Uterus (tissue), 4 donors: ENCODE measurements around the gene COPZ2. TPM values are rescaled to one million over a fixed set of nuclear protein-coding genes. Genes with fewer than 3 reads are reported as not detected.
A peak's percentile ranks its signal among the peaks of the same experiment; 100 is the strongest.

ENCODE experiments used
- DNase-seq, 2 donors: peaks; one replicate each; pipeline ENCODE4 v3.0.0-alpha.2; 2019 to 2020
- H3K27ac ChIP-seq, 2 donors: fragments of 200-600 bp; sonication (generic); 1 replicate in 1 of 2; 2 replicates in 1 of 2; pipeline ENCODE4 v1.5.1; 2016 to 2018
- H3K27me3 ChIP-seq, 2 donors: fragments of 200-600 bp; sonication (generic); one replicate each; pipeline ENCODE4 v1.5.1; 2018 to 2019; ENCODE audit warnings: control low read depth in 1 of 2
- H3K36me3 ChIP-seq, 2 donors: fragments of 200-600 bp; sonication (generic); one replicate each; pipeline ENCODE4 v1.5.1; 2019; ENCODE audit warnings: control low read depth in 1 of 2
- H3K4me1 ChIP-seq, 2 donors: fragments of 200-600 bp; sonication (generic); one replicate each; pipeline ENCODE4 v1.5.1; 2018 to 2019; ENCODE audit warnings: control low read depth in 1 of 2
- H3K4me3 ChIP-seq, 2 donors: fragments of 200-600 bp; sonication (generic); 1 replicate in 1 of 2; 2 replicates in 1 of 2; pipeline ENCODE4 v1.5.1; 2018 to 2019; ENCODE audit warnings: mild to moderate bottlenecking in 1 of 2
- H3K9me3 ChIP-seq, 2 donors: fragments of 200-600 bp; sonication (generic); one replicate each; pipeline ENCODE4 v1.5.1; 2019; ENCODE audit warnings: control low read depth in 1 of 2
- POLR2A ChIP-seq, 2 donors: fragments of 450-650 bp; IDR thresholded peaks; one replicate each; pipeline ENCODE4 v1.6.1; 2016; ENCODE audit warnings: antibody characterized with exemption in 2 of 2, mild to moderate bottlenecking in 1 of 2, moderate library complexity in 1 of 2
- intact Hi-C: fragments of 100-400 bp; cut with DNase I; formaldehyde crosslinking; loops from one replicate; pipeline ENCODE4 v1.15.1; 2023; ENCODE audit warnings: low total_unique reads
- total RNA-seq, 4 donors: library from RNA; depleted of rRNA in 3 of 4; stranded (reverse); fragments of >200 nt in 3 of 4; gene quantifications; one replicate each; pipeline versions ENCODE4 v1.1.0 to v1.2.4, GENCODE V29; 2014 to 2023
- TF ChIP-seq, protein P1 (sequence below), 4 experiments: fragments of 200-600 bp in 2 of 4; fragments of 450-650 bp in 2 of 4; sonication (generic) in 2 of 4; IDR thresholded peaks; one replicate each; pipeline ENCODE4 v1.5.1; 2016 to 2019; ENCODE audit warnings: antibody characterized with exemption in 4 of 4, mild to moderate bottlenecking in 2 of 4, moderate library complexity in 1 of 4
- donor health status: DM: yes; HTN: yes; CAD: no.

COPZ2 gene
- total RNA-seq, 4 donors from 2014 or later = 12.9 to 82.7 (median 35.3) TPM

DNA sequence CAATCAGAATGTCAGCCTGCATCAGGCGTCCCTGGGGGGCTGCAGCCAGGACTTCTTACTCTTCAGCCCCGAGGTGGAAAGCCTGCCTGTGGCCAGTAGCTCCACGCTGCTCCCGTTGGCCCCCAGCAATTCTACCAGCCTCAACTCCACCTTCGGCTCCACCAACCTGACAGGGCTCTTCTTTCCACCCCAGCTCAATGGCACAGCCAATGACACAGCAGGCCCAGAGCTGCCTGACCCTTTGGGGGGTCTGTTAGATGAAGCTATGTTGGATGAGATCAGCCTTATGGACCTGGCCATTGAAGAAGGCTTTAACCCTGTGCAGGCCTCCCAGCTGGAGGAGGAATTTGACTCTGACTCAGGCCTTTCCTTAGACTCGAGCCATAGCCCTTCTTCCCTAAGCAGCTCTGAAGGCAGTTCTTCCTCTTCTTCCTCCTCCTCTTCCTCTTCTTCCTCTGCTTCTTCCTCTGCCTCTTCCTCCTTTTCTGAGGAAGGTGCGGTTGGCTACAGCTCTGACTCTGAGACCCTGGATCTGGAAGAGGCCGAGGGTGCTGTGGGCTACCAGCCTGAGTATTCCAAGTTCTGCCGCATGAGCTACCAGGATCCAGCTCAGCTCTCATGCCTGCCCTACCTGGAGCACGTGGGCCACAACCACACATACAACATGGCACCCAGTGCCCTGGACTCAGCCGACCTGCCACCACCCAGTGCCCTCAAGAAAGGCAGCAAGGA lies 21.0 kb upstream of the COPZ2 start:
- Histone ChIP-seq H3K4me3 (no peak overlapping the region), H3K9me3 (no peaks in the 10 kb centered on the region), H3K27ac (peak overlapping the region in 1 of 2 donors; percentile 19), H3K36me3 (no peaks in the 10 kb centered on the region), H3K27me3 (no peaks in the 10 kb centered on the region), H3K4me1 (peaks cover 9 to 20% of the 10 kb centered on the region in 2 donors)
- no peak for DNase-seq
- TF ChIP-seq, protein P1, sequence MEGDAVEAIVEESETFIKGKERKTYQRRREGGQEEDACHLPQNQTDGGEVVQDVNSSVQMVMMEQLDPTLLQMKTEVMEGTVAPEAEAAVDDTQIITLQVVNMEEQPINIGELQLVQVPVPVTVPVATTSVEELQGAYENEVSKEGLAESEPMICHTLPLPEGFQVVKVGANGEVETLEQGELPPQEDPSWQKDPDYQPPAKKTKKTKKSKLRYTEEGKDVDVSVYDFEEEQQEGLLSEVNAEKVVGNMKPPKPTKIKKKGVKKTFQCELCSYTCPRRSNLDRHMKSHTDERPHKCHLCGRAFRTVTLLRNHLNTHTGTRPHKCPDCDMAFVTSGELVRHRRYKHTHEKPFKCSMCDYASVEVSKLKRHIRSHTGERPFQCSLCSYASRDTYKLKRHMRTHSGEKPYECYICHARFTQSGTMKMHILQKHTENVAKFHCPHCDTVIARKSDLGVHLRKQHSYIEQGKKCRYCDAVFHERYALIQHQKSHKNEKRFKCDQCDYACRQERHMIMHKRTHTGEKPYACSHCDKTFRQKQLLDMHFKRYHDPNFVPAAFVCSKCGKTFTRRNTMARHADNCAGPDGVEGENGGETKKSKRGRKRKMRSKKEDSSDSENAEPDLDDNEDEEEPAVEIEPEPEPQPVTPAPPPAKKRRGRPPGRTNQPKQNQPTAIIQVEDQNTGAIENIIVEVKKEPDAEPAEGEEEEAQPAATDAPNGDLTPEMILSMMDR (IDR thresholded peaks at IDR 0.05) = no peak
- no peak for TF ChIP-seq POLR2A (IDR thresholded peaks at IDR 0.05)
- intact Hi-C loops = no loop called here

DNA sequence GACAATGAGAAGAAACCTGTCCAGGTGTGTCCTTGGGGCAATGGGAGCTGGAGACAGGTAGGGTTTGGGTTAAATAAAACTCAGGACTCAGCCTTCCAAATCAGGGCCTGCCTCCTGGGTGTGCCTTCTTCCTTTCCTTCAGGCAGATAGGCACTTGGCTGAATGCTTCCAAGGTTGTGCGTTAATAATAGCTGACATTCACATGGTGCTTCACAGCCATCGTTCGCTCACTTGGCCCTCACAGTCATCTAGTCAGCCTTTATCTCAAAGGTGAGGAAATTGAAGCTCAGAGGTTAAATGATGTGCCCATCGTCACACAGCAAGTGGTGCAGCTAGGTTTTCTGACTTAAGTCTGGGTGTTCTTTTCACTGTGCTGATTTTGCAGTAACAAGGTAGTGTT lies 20.0 kb upstream of the COPZ2 start:
- Histone ChIP-seq H3K36me3 (no peaks in the 10 kb centered on the region), H3K27ac (no peak overlapping the region), H3K27me3 (no peaks in the 10 kb centered on the region), H3K4me1 (peaks cover 16 to 30% of the 10 kb centered on the region in 2 donors), H3K4me3 (no peak overlapping the region), H3K9me3 (no peaks in the 10 kb centered on the region)
- intact Hi-C loops = no loop called here
- TF ChIP-seq POLR2A (IDR thresholded peaks at IDR 0.05) = no peak
- TF ChIP-seq, protein P1 (IDR thresholded peaks at IDR 0.05) = no peak
- no peak for DNase-seq

DNA sequence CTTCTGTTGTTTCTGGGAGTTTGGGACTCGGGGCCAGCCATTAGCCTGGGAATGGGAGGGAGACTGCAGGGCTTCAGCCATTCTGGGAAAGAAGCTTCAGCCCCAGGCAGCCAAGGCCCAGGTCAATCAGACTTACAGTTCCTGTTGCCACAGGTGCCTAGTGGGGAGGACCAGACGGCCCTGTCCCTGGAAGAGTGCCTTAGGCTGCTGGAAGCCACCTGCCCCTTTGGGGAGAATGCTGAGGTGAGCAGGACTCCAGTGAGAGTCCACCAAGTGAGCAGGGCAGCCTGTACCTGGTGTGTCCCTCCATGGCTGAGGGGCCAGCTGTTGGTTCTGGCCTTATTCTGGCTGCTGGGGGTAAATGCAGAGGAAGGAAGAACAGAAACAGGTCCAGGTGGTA lies 19.3 kb upstream of the COPZ2 start:
- DNase-seq = no peak
- no peak for TF ChIP-seq POLR2A (IDR thresholded peaks at IDR 0.05)
- TF ChIP-seq, protein P1 (IDR thresholded peaks at IDR 0.05) = no peak
- intact Hi-C loops = no loop called here
- Histone ChIP-seq H3K4me3 (no peak overlapping the region), H3K4me1 (peaks cover 16 to 34% of the 10 kb centered on the region in 2 donors), H3K27me3 (no peaks in the 10 kb centered on the region), H3K9me3 (no peaks in the 10 kb centered on the region), H3K36me3 (no peaks in the 10 kb centered on the region), H3K27ac (no peak overlapping the region)

DNA sequence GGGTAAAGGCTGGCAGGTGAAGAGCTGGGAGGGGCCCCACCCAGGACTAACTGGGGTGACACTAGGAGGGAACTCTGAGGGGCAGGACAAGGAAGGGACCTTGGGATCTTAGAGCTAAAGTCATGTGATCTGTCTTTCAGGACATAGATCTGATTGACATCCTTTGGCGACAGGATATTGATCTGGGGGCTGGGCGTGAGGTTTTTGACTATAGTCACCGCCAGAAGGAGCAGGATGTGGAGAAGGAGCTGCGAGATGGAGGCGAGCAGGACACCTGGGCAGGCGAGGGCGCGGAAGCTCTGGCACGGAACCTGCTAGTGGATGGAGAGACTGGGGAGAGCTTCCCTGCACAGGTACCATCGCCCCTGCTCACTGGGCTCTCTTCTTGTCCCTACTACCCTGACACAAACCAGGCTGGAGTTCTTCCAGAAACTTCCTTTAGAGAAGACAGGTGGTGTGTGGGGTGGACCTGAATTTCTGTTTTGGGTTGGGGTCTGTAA lies 18.7 kb upstream of the COPZ2 start:
- no peak overlapping the region for H3K4me3 ChIP-seq
- no peaks in the 10 kb centered on the region for H3K9me3 ChIP-seq
- H3K4me1 ChIP-seq = peaks cover 19 to 37% of the 10 kb centered on the region in 2 donors
- intact Hi-C loops = no loop called here
- H3K36me3 ChIP-seq = no peaks in the 10 kb centered on the region
- no peaks in the 10 kb centered on the region for H3K27me3 ChIP-seq
- no peak overlapping the region for H3K27ac ChIP-seq
- DNase-seq = no peak
- TF ChIP-seq POLR2A (IDR thresholded peaks at IDR 0.05) = no peak

DNA sequence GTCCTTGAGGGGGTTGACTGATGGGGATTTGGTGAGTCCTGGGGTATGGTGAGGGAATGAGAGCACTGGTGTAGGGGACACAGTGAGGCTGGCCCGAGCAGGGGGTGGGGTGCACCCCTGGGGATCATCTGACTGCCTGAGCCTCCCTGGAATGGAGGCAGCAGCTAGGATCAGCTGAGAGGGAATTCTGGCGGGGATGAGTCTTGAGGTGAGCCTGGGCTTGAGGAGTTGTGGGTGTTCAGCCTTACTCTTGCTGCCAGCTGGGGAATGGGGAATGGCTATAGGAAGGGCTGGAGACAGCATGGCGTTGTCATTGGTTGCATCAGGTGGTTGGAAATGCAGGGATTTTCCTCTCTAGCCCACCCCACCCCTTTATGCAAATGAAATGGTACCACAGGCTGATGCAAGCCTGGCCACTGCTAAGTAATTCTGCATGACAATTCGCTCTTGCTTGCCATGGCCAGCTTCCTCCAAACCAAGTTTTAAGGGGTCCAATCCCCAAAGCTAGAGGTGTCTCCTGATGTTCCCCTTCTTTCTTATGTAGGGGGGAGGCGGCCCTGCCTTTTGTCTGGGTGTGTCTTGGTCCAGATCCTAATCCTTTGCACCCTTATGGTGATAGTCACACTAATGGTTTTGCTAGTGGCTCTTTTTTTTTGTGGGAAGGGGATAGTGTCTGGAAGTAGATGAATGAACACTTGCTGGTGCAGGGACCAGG lies 18.1 kb upstream of the COPZ2 start:
- no peak overlapping the region for H3K4me3 ChIP-seq
- H3K4me1 ChIP-seq = peaks cover 16 to 41% of the 10 kb centered on the region in 2 donors
- TF ChIP-seq, protein P1 (IDR thresholded peaks at IDR 0.05) = no peak

More for the DNA sequence above, 18.1 kb upstream of the COPZ2 start:
- Histone ChIP-seq H3K27me3 (no peaks in the 10 kb centered on the region), H3K9me3 (no peaks in the 10 kb centered on the region), H3K27ac (peak overlapping the region; percentile 64 to 98), H3K36me3 (no peaks in the 10 kb centered on the region)
- intact Hi-C loops = no loop called here
- no peak for DNase-seq
